GM21529 (cell line): Measurements from ENCODE around the gene ZFP57.

ENCODE experiments used
- ATAC-seq: cut with Tn5 transposase; IDR thresholded peaks from one replicate; pipeline ENCODE4 v1.9.1; 2021; ENCODE audit not compliant: unreplicated experiment

Gene ZFP57

DNA sequence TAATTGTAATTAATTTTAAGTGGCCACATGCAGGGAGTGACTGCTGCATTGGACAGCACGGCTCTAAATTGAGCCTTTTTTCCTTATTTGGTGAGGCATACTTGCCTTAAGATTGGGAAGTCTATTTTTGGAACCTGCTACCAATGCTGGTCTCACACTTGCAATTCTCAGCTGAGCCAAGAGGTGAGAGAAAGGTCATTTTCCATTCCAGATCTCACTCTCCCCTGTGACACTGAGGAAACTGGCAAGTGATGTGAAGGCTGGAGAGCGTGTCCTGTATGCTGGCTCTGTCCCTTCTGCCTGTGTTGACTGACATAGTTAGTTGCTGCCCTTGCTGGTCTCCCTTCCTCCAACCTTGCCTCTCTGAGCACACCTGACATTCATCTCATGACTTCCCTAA, 24.8 kb downstream of the ZFP57 start:
- ATAC-seq = no peak

DNA sequence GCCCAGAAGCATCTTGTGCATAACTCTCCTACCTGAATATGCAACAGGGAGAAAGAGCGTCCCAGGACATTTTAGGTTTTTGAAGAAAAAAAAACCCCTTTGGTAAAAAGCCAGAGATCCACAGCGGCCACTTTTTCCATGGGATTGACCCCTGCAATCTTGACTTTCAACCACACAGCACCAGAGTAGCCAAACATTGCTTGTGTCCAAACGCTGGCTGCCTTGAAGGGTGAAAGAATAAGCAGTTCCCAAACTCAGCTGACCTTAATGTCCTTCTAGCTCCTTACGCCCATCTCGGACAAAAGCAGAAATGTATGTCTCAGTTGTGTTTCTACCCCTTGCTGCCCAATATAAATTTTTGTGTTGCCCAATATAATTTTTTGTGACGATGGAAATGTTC, 25.3 kb downstream of the ZFP57 start:
- ATAC-seq = no peak

DNA sequence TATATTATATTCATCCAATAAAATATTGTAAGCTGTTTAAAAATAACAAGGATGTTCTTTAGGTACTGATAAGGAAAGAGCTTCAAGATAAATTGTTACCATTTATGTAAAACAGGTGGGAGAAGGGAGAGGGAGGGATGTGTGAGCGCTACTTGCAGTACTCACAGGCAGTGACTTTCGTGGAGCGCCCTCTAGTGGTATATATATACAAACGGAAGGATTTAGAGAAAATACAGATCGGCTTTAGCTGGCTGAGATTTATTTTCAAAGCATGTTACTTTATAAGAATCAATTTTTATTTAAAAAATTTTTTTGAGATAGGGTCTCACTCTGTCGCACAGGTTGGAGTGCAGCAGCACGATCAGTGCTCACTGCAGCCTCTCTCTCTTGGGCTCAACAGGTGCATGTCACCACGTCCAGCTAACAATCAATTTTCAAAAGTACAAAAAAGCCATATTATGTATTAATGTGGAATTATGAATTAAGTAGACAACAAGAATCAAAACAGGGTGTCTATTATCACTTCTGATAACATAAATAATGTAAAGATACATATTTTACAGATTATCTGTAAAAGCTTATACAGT, 27.4 kb downstream of the ZFP57 start:
- no peak for ATAC-seq

DNA sequence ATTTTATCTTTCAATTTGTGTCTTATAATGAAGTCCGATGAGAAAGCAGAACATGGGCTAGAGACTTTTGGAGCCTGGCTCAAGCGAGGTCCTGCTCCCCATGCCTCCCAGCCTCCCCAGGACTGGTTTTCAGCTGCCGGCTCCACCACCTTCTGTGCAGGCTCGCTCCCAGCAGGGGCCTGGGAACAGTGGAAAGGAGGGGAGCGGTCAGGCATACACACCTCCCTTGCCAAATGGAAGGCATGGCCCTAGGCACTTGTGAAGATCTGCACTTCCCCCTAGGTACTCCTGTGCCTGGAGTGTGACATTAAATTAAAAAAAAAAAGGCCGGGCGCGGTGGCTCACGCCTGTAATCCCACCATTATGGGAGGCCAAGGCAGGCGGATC, 28.8 kb downstream of the ZFP57 start:
- ATAC-seq = no peak

DNA sequence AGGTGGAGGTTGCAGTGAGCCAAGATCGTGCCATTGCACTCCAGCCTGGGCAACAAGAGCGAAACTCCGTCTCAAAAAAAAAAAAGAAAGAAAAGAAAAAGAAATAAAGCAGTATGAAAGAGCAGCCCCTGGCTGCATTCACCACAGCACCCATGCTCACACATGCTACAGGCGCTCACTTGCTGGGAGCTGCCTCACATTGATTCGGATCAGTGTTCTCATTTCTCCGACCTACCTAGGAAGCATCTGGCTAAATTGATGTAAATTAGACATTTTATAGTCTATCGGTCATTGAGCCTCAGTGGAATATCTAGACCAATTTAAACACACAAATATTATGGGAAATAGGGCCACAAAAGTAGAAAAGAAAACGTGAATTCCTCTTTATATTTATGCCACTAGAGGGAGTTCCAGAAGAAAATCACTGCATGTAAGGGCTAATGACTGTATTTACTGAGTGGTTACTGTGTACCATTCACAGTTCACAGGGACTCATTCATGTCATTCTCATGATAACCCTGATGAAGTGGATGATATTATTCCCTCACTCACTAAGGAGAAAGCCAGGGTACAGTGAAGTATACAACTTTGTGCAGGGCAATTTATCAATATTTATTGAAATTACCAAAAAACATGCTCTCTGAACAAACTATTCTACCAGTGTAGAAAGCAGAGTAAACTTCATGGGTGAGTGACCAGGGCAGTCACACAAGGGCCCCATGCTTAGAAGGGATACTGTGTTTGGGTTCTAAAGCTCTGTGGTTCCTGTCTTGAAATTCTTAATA, 29.3 kb downstream of the ZFP57 start:
- ATAC-seq = no peak

DNA sequence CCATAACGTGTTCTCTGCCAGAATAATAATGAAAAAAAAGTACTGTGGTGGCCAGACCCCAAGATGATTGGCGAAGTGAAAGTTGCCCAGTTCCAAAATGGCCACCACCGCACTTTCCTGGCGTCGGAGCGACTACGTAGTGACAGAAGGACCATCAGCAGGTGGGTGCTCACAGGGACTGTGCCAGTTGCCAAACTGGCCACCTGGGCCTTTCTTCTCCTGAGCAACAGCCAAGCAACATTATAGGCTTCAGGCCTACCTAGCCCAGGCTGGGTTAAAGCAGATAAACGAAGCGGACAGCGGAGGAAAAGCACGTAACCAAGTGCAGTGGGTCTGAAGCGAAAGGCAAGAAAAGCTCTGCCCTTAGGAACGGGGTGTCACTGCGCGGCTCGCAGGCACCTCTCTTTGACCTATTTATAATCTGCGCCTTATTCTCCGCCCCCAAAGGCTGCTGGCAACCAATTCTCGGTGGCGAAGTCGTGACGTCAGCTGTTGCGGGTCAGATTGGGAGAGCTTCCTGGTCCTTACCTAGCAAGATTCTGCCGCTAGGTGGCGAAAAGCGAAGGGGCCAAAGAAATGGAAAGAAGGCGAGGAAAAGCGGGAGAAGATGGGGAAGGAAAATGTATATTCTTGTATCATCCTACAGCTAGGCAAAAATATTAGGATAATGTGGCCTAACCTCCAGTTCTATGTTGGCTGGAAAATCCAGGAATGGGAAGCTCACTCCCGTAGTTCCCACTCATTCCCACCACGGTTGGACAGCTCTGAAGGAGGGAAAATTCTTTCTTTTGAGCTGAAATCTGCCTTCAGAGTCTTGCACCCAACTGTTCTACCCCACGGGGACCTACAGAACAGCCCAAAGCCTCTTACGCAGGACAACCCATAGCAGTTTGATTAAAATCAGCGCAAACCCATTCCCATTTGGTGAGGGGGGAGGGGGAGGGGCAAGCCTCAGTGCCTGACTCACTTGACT, 31.0 kb downstream of the ZFP57 start:
- ATAC-seq = peak; percentile 96

DNA sequence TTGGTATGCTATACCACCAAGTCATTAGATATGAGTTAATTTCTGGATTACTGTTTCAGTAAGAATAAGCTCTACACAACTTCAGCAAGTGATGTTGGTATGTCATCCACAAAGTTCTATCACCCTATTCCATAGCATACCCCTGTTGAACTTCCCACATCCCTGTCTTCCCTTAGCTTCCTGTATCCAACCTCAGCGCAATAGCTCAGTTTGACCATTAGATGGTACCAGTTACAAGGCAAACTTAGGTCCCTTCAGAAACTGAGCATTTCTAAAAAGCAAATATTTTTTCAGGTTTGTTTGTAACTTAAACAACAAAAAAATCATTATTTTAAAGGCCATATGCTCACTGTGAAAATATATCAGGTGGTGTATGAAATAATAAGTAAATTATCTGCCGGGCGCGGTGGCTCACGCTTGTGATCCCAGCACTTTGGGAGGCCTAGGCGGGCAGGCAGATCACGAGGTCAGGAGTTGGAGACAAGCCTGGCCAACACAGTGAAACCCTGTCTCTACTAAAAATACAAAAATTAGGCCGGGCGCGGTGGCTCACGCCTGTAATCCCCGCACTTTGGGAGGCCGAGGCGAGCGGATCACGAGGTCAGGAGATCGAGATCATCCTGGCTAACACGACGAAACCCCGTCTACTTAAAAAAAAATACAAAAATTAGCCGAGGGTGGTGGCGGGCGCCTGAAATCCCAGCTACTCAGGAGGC, 32.9 kb downstream of the ZFP57 start:
- no peak for ATAC-seq

DNA sequence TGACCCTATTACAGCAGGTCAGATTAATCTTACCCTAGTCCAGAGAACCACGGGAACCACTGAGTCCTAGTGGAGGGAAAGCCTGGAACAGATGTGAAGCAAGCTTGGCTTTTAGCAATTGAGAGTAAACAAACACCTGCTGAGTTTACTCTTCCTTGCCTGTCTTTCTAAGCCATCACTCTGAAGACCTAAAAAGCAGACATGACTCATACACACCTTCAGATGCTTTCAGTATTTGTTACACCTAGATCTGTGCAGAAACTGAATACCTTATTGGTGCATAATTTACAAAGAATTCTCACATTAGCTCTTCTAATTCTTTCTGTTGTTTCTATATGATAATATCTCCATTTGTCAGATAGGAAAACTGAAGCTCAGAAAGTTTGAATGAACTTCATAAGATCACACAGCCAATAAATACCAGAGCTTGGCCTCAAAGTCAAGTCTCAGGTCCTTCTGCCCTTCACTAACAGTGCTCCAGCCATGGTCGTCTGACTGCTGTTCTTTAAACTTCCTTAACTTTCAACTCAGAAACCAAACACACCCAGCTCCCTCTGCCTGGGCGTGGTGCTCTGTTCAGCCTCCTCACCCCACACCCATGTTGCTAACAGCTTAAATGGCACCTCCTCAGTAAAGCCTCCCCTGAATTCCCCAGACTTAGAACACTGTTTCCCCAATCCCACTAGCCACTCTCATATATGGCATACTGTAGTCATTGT, 39.4 kb downstream of the ZFP57 start:
- ATAC-seq = no peak

DNA sequence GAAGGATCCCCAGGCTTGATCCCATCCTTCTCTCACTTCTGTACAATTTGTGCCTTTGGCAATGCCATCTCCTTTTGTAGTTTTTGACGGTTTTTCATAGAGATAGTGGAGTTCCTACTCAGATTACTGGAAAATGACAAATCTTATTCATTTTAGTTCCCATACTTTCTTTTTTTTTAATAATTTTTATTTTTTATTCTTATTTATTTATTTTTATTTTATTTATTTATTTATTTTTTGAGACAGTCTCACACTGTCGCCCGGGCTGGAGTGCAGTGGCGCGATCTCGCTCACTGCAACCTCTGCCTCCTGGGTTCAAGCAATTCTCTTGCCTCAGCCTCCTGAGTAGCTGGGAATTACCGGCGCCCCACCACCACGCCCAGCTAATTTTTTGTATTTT, 43.7 kb downstream of the ZFP57 start:
- no peak for ATAC-seq

DNA sequence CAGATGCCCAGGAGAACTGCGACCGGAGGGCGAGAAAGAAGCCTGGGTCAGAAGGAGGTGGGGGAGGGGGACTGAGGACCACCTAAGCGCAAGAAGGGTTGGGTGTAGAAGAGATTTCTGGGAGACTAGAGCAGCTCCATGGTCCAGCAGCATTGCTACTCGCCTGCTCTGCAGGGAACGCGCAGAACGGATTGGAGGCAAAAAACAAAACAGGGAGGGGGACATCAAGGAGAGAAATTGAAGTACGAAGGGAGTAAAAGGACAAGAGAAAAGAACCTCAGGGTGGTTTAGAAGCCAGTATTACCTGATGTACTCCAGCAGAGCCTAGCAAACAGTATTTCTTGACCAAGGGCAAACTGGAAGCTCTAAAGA, 47.4 kb downstream of the ZFP57 start:
- ATAC-seq = no peak

DNA sequence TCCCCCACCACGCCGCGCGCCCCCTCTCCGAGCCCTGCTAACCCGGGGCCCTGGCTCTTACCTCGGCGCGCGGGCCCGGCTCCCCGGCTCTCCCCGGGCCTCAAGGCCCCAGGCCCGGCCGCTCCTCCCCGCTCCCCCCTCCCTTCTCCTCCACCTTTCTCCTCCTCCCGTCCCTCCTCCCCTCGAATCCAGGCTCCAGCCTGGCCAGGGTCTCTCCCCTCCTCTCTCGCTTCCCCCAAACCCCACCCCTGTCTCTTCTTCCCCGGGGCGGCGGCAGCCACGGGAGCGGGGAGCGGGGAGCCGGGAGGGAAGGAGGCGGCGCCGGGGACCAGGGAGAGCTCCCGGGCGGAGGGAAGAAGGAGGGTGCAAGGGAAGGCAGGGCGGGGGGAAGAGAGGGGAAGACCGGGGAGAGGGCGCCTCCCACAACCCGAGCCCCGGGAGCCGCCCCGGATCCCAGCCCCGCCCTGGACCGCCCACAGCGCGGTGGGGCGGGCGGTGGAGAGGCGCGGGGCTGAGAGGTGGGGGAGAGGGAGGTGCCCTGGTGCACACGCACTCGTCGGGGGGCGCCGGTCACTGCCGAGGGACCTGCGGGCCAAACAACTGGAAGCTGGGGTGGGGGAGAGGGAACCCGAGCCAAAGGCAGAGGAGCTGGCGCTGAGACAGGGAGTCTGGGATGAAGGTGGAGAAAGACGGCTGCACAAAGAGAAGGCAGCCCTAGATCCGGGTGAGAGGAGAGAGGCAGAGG, 48.0 kb downstream of the ZFP57 start, which contains the start of gene GABBR1:
Gene GABBR1 (minus strand): TSS at position 395 of the 745 bp plus-strand sequence. CDS start 798 bp downstream, outside the sequence.
- peak; percentile 70 for ATAC-seq

DNA sequence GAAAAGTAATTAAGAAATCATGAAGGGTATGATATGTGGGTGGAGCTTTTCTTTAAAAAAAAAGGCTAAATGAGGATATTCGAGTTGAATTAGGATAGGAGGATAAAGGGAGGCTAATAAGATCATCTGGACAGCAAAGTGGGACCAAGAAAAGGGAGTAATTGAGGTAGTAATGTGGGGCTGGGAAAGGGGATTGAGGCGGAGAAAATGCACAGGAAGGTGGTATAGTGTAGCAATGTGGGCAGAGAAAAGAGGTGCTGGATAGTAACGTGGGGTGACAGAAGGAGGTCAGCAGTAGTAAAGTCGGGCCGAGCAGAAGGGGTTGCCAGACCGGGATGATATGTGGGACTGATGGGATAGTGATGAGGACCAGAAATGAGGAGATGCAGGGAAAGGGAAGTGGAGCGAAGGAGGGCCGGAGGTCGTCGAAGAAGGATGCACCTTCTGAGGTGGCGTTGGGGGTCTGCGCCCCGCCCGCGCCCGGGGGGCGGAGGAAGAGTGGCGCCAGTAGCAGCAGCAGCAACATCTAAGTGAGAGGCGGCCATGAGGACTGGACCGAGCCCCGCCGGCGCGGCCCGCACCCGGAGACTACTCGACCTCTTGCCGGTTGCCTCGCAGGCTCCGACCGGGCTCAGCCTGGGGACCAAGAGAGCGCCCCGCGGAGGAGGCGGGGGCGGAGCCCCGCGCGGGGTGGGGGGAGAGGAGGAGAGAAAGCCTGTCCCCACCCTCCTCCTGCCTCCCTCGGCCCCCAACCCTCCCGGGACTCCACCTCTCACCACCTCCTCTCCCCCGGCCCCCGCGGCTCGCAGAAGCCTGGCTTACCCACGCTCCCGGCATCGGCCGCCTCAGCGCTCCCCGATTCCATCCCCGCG, 48.9 kb downstream of the ZFP57 start:
- peak; percentile 34 for ATAC-seq

DNA sequence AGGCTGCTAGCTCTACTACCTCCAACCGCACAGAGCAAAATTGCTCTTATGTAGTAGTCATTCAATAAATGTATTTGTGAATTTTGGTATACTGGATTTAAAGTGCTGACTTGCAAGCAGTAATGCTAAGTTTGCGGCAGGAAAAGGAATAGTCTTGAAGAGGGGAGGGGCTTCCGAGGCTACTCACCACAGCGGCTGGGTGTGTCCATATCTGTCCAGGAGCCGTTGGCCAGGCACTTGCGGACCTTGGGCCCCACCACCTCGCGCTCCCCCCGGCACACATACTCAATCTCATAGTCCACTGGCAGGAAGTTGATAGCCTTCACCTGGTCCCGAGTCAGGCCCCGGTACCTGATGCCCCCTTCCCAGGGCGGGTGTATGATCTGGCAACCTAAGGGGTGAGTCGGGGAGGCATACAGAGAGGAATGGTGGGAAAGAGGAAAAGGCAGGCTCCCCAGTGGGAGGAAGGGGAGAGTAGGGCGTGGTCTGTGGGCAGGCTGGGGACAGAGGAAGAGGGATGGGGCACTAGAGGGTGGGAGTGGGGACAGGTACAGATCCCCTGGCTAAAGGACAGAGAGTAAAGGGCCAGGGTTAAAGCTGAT, 49.6 kb downstream of the ZFP57 start:
- no peak for ATAC-seq

DNA sequence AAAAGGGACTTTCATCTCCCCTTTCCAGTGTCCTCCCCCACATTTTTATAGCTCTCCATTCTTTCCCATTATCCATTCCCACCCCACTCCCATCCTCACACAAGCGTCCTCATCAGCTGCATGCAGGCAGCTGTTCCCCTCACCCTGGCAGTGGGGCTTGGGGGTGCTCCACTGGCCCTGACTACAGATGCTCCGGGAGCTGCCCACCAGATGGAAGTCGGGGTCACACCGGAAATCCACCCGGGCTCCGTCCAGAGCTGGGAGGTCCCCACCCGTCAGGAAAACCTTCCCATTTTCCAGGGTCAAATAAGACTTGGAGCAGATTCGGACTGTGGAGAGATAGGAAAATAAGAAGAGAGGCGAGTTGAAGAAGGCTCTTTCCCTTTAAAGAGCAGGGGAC, 50.6 kb downstream of the ZFP57 start:
- no peak for ATAC-seq

DNA sequence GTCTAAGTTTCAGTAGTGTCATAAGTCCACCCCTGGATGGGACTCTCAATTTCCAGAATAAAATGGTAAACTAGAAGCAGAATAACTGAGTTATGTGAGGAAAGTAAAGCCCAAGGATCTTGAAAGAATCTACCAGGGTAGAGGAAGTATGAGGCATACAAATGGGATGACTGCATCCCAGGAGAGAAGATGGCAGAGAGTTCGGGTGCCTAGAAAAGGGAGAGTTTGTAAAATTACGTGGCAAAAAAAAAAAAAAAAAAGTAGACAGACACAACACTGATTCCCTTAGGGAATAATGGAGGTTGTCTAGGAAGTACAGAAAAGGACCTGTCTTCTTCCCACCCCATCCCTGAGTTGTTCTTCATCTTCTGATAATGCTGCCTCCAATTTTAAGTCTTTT, 51.4 kb downstream of the ZFP57 start:
- no peak for ATAC-seq

DNA sequence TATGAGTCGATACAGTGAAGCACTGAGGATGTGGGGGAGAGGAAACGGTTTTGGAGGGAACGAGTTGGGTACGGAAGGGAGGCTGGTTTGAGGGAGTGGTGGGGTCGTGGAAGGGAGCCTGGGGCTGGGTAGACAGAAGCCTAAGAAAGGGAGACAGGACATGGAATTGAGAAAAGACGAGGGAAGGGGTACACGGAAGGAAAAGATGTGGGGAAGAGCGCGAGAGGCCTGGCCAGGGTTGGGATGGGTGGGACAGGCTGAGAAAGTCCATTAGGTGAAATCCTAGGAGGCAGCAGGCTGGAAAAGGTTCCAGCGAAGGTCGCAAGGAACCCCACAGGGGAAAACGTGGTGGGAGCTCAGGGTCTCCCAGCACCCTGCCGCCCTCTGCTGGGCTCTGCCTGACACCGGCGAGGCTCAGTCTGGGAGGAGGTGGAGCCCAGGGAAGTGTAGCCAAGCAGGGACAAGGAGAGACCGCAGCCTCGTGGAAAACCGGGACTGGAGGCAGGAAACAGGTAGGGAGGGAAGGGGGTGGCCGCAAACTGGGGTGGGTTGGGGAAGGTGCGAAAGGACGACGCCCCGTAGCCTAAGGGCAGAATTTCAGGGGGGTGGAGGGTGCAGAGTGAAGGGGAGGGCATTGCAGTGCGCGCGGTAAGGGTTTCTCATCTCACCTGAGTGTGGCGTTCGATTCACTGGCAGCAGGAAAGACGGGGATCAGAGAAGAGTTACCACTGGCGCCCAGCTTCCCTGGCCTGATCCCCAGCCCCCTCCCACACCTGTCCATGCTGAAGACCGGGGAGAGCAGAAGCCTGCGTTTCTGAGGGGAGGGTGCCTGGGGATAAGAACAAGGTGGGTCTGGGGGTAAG, 52.3 kb downstream of the ZFP57 start:
- peak; percentile 37 for ATAC-seq

DNA sequence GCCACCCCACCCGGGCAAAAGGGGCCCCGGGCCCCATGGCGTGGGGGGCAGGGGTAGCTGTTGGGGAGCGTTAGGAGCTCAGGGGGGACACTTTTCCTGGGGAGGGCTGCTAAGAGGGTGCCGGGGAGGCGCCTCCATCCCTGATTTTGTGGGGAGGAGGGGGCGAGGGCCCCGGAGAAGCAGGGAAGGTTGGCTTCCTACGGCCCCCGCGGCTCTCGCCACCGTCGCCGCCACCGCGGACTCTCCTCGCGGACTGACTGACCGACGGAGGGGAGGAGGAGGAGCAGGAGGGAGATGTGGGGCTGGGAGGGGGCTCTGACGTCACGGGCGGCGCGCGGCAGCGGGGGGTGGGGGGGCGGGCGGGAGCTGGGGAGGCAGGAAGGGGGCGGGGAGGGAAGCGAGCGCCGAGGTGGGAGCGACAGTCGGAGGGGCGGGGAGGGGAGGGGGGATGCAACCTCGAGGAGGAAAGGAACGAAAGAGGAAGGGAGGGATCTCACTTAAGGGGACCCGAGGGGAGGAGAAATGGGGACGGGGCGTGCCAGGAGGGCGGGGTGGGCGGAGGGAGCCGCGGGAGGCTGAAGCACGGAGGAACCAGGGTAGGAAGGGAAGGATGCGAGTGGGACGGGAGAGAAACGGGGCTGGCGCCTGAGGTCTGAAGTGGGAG, 53.1 kb downstream of the ZFP57 start:
- no peak for ATAC-seq
